Glutamatergic neuron (in vitro differentiated cells): ENCODE measurements around the gene CYB5R4. TPM values are rescaled to one million over a fixed set of nuclear protein-coding genes. Genes with fewer than 3 reads are reported as not detected.

Source experiments
- DNase-seq: peaks from one replicate; pipeline ENCODE4 v3.0.0; 2022
- H3K27ac Mint-ChIP-seq: one replicate; pipeline ENCODE4 v1.8.0; 2020; ENCODE audit warnings: mild to moderate bottlenecking, mixed read lengths, inconsistent platforms; ENCODE audit not compliant: unreplicated experiment
- H3K27me3 Mint-ChIP-seq: one replicate; pipeline ENCODE4 v1.8.0; 2020; ENCODE audit warnings: mild to moderate bottlenecking, moderate library complexity, mixed read lengths, inconsistent platforms; ENCODE audit not compliant: unreplicated experiment
- H3K36me3 Mint-ChIP-seq: one replicate; pipeline ENCODE4 v1.8.0; 2020; ENCODE audit warnings: mild to moderate bottlenecking, mixed read lengths, inconsistent platforms; ENCODE audit not compliant: unreplicated experiment
- H3K4me1 Mint-ChIP-seq: one replicate; pipeline ENCODE4 v1.8.0; 2020; ENCODE audit warnings: mild to moderate bottlenecking, low read depth, mixed read lengths, inconsistent platforms; ENCODE audit not compliant: unreplicated experiment
- H3K4me3 Mint-ChIP-seq: one replicate; pipeline ENCODE4 v1.8.0; 2020; ENCODE audit warnings: mild to moderate bottlenecking, mixed read lengths, inconsistent platforms; ENCODE audit not compliant: unreplicated experiment
- H3K9me3 Mint-ChIP-seq: one replicate; pipeline ENCODE4 v1.8.0; 2020; ENCODE audit warnings: mild to moderate bottlenecking, moderate library complexity, mixed read lengths, inconsistent platforms; ENCODE audit not compliant: unreplicated experiment
- CTCF ChIP-seq: fragments of 200-600 bp; sonication (generic); IDR thresholded peaks from one replicate; pipeline ENCODE4 v1.5.0; 2021; ENCODE audit not compliant: partially characterized antibody, unreplicated experiment
- total RNA-seq: library from RNA; stranded (reverse); fragmentation: NEBNext Ultra II Directional; extraction: Animal tissue kit (Norgen Biotek cat#: 25700); gene quantifications from one replicate; pipeline ENCODE4 v1.2.1, GENCODE V29; 2021; ENCODE audit not compliant: unreplicated experiment

The CYB5R4 gene
- total RNA-seq, 1 donor from 2014 or later = 23.1 TPM

DNA sequence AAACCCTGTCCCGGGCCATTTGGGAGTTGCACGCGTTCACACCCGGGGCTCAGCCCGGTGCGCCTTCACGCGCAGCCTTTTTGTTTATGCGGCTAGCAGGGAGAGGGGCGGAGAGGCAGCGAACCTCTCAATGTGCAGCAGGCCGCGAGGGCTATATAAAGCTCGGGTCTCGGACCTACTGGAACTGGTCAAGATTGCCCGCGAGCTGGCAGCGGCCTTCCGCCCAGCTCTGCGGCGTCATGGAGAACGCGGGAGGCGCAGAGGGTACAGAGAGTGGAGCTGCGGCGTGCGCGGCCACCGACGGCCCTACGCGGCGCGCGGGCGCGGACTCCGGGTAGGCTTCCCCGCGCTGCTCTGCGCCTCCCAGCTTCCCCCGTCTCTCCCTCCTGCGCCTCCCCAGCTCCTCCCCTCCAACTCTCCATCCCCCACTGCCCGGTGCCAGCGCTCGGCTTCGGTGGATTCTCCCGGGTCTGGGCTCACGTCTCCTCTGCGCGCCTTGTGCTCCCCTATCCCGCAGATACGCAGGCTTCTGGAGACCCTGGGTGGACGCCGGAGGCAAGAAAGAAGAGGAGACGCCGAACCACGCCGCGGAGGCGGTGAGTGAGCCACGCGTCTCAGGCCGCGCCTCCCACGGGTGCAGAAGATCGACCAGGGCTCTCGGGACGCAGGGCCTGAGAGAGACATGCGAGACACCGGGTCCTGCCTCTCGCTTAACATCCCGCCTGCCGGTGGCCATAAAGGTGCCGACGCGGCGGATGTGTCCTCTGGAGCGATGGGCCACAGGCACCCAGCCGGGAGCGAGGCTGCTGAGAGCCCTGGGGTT lies 6.1 kb upstream of the CYB5R4 start, which contains the start of gene RIPPLY2:
Gene RIPPLY2, plus strand, starts transcription at position 183 of the 823 bp plus-strand sequence. Its CDS starts 57 bp downstream, at position 240.
- Mint-ChIP-seq H3K36me3 (no peaks in the 10 kb centered on the region), H3K4me3 (peak within 1 kb of the TSS; percentile 83)
- peak; percentile 77 for DNase-seq

DNA sequence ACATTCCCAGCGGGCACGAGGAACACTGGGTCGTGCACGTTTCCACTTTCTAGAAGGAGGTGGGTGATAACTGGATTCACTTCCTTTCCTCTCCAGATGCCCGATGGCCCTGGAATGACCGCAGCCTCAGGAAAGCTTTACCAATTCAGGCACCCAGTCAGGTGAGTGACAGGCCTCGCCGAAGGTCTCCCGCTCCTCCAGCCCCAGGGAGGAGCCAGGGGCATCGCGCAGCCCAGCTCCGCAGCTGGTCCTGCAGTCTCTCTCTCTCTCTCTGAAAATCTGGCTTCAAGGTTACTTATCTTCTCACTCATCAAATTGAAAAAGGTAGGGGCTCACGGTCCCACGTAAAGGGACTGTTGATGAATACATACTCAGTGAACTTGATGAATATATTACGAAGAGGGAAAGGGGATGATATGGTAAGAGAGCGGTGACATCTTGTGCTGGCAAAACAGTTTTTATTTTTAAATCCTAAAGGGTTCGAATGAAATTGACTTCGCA lies 5.4 kb upstream of the CYB5R4 start:
- peak overlapping the region; percentile 83 for H3K4me3 Mint-ChIP-seq
- H3K4me1 Mint-ChIP-seq = peaks cover 2% of the 10 kb centered on the region
- no peak for TF ChIP-seq CTCF
- no peaks in the 10 kb centered on the region for H3K9me3 Mint-ChIP-seq
- no peaks in the 10 kb centered on the region for H3K36me3 Mint-ChIP-seq
- no peak overlapping the region for H3K27ac Mint-ChIP-seq
- peak; percentile 40 for DNase-seq
- H3K27me3 Mint-ChIP-seq = no peaks in the 10 kb centered on the region

More for the DNA sequence above, 6.1 kb upstream of the CYB5R4 start, which contains the start of gene RIPPLY2:
- no peak within 1 kb of the TSS for H3K27ac Mint-ChIP-seq
- H3K9me3 Mint-ChIP-seq = no peaks in the 10 kb centered on the region
- no peak for TF ChIP-seq CTCF
- no peaks in the 10 kb centered on the region for H3K27me3 Mint-ChIP-seq
- H3K4me1 Mint-ChIP-seq = peaks cover 2% of the 10 kb centered on the region

GRCh38 chr6:83854766-83855165 lies 4.7 kb upstream of the CYB5R4 start:
- Mint-ChIP-seq H3K4me3 (peak overlapping the region; percentile 83), H3K27ac (no peak overlapping the region), H3K9me3 (no peaks in the 10 kb centered on the region), H3K36me3 (no peaks in the 10 kb centered on the region), H3K27me3 (no peaks in the 10 kb centered on the region), H3K4me1 (peaks cover 2% of the 10 kb centered on the region)
- no peak for DNase-seq
- no peak for TF ChIP-seq CTCF

- no peaks in the 10 kb centered on the region for H3K36me3 Mint-ChIP-seq
- H3K27ac Mint-ChIP-seq = no peak overlapping the region
- peaks cover 4% of the 10 kb centered on the region for H3K4me1 Mint-ChIP-seq
- H3K27me3 Mint-ChIP-seq = peaks cover 3% of the 10 kb centered on the region
- H3K9me3 Mint-ChIP-seq = peaks cover 2% of the 10 kb centered on the region
- no peak for TF ChIP-seq CTCF
- no peak for DNase-seq
- H3K4me3 Mint-ChIP-seq = peak overlapping the region; percentile 95
Observed at GRCh38 chr6:83860359-83860755, 868 bp downstream of the CYB5R4 start.
